Right ventricle myocardium superior (tissue), 1 donor: Measurements from ENCODE around the gene OSBPL2. TPM values are rescaled to one million over a fixed set of nuclear protein-coding genes. Genes with fewer than 3 reads are reported as not detected.
A peak's percentile ranks its signal among the peaks of the same experiment; 100 is the strongest.

Experiments
- ATAC-seq: fragments of 200-7000 bp; cut with Tn5 transposase; one replicate; pipeline ENCODE4 v1.9.1; 2020; ENCODE audit warnings: mild to moderate bottlenecking; ENCODE audit not compliant: poor library complexity
- DNase-seq: peaks from one replicate; pipeline ENCODE4 v3.0.0-alpha.2; 2020
- intact Hi-C: fragments of 100-400 bp; cut with DNase I; formaldehyde crosslinking; loops from one replicate; pipeline ENCODE4 v1.11.2; 2022
- total RNA-seq: library from RNA; stranded (reverse); fragmentation: NEBNext Ultra II Directional; extraction: Animal tissue kit (Norgen Biotek cat#: 25700); gene quantifications from one replicate; pipeline ENCODE4 v1.2.1, GENCODE V29; 2021
- donor health status: DM: no; HTN: yes; CAD: no; lungs with severe emphysema.

The OSBPL2 gene
- total RNA-seq, 1 donor from 2014 or later: 52.3 TPM

- ATAC-seq: no peak
- intact Hi-C loops: no loop called here
- peak; percentile 27 for DNase-seq
Measured at GRCh38 chr20:62288535-62289105, 50.3 kb downstream of the OSBPL2 start.

GRCh38 chr20:62289131-62289530 lies 50.8 kb downstream of the OSBPL2 start:
- DNase-seq (peak; percentile 17), ATAC-seq (no peak)
- intact Hi-C loops: no loop called here

GRCh38 chr20:62289898-62290297 lies 51.6 kb downstream of the OSBPL2 start:
- DNase-seq (no peak), ATAC-seq (no peak)
- intact Hi-C loops: loop anchor here (10.0 kb wide), 1 partner anchor 215 kb away; no protein-coding TSS in a partner anchor

GRCh38 chr20:62291251-62292066 lies 53.1 kb downstream of the OSBPL2 start:
- DNase-seq: no peak
- ATAC-seq: no peak
- intact Hi-C loops: loop anchor here (10.0 kb wide), 1 partner anchor 213 kb away; no protein-coding TSS in a partner anchor

- intact Hi-C loops: loop anchor here (10.0 kb wide), 1 partner anchor 213 kb away; no protein-coding TSS in a partner anchor
- ATAC-seq: no peak
Measured at GRCh38 chr20:62292108-62292507, 53.8 kb downstream of the OSBPL2 start.

GRCh38 chr20:62293111-62293784 lies 54.9 kb downstream of the OSBPL2 start:
- ATAC-seq: no peak
- no peak for DNase-seq
- intact Hi-C loops: loop anchor here (10.0 kb wide), 1 partner anchor 212 kb away; no protein-coding TSS in a partner anchor

More at GRCh38 chr20:62292108-62292507, 53.8 kb downstream of the OSBPL2 start:
- no peak for DNase-seq

- intact Hi-C loops: loop anchor here (10.0 kb wide), 1 partner anchor 211 kb away; no protein-coding TSS in a partner anchor
- DNase-seq (no peak), ATAC-seq (no peak)
Measured at GRCh38 chr20:62293946-62294345, 55.6 kb downstream of the OSBPL2 start.

- intact Hi-C loops: loop anchor here (10.0 kb wide), 1 partner anchor 210 kb away; no protein-coding TSS in a partner anchor
- ATAC-seq (no peak), DNase-seq (no peak)
Measured at GRCh38 chr20:62294516-62294915, 56.2 kb downstream of the OSBPL2 start.

GRCh38 chr20:62296724-62297448 lies 58.6 kb downstream of the OSBPL2 start:
- intact Hi-C loops: loop anchor here (10.0 kb wide), 1 partner anchor 208 kb away; no protein-coding TSS in a partner anchor
- DNase-seq (no peak), ATAC-seq (no peak)

GRCh38 chr20:62297449-62298227 lies 59.3 kb downstream of the OSBPL2 start:
- DNase-seq: no peak
- ATAC-seq: no peak
- intact Hi-C loops: loop anchor here (10.0 kb wide), 1 partner anchor 207 kb away; no protein-coding TSS in a partner anchor

GRCh38 chr20:62298577-62299249 lies 60.4 kb downstream of the OSBPL2 start:
- ATAC-seq (no peak), DNase-seq (no peak)
- intact Hi-C loops: loop anchor here (10.0 kb wide), 1 partner anchor 206 kb away; no protein-coding TSS in a partner anchor

GRCh38 chr20:62299666-62300236 lies 61.4 kb downstream of the OSBPL2 start:
- intact Hi-C loops: loop anchor here (10.0 kb wide), 1 partner anchor 205 kb away; no protein-coding TSS in a partner anchor
- no peak for DNase-seq
- ATAC-seq: no peak

- ATAC-seq (no peak), DNase-seq (no peak)
- intact Hi-C loops: no loop called here
Measured at GRCh38 chr20:62300319-62300718, 62.0 kb downstream of the OSBPL2 start.

- DNase-seq: no peak
- no peak for ATAC-seq
- intact Hi-C loops: no loop called here
Measured at GRCh38 chr20:62301111-62301668, 62.9 kb downstream of the OSBPL2 start.

- ATAC-seq (peak; percentile 78), DNase-seq (peak; percentile 95)
- intact Hi-C loops: loop anchor here (2.0 kb wide), 1 partner anchor 81 kb away; no protein-coding TSS in a partner anchor
Measured at GRCh38 chr20:62301773-62302340, 63.5 kb downstream of the OSBPL2 start.
